ACC112 (cell line): ENCODE measurements around the gene COX5A.

Experiments used
- H2AFZ ChIP-seq: fragments of 200-600 bp; sonication (generic); one replicate; pipeline ENCODE4 v1.6.0; 2017; ENCODE audit warnings: antibody characterized with exemption, low read length; ENCODE audit not compliant: unreplicated experiment
- H3K27ac ChIP-seq: fragments of 200-600 bp; sonication (generic); 2 replicates; pipeline ENCODE4 v1.5.1; 2014; ENCODE audit warnings: low read depth, mild to moderate bottlenecking, antibody characterized with exemption, low read length, moderate library complexity
- H3K27me3 ChIP-seq: fragments of 200-600 bp; sonication (generic); 2 replicates; pipeline ENCODE4 v1.6.1; 2014; ENCODE audit warnings: mild to moderate bottlenecking, antibody characterized with exemption, low read length, moderate library complexity, mixed read lengths; ENCODE audit not compliant: insufficient read depth
- H3K36me3 ChIP-seq: fragments of 200-600 bp; sonication (generic); 2 replicates; pipeline ENCODE4 v1.6.1; 2016; ENCODE audit warnings: mild to moderate bottlenecking, antibody characterized with exemption, low read length, moderate library complexity, mixed read lengths; ENCODE audit not compliant: insufficient read depth
- H3K4me1 ChIP-seq: fragments of 200-600 bp; sonication (generic); one replicate; pipeline ENCODE4 v1.6.1; 2016; ENCODE audit warnings: low read length, mixed read lengths; ENCODE audit not compliant: insufficient read depth, unreplicated experiment, control insufficient read depth
- H3K4me3 ChIP-seq: fragments of 200-600 bp; sonication (generic); 2 replicates; pipeline ENCODE4 v1.5.1; 2014; ENCODE audit warnings: mild to moderate bottlenecking, low read depth, low read length
- H3K79me2 ChIP-seq: fragments of 200-600 bp; sonication (generic); one replicate; pipeline ENCODE4 v1.6.0; 2016; ENCODE audit warnings: low read length; ENCODE audit not compliant: control insufficient read depth, unreplicated experiment, insufficient read depth

The COX5A gene

GRCh38 chr15:74873036-74873755 lies 64.7 kb downstream of the COX5A start, which contains the start of gene SCAMP2:
TSS of gene SCAMP2 (minus strand) at chr15:74873365. CDS start at chr15:74873255, 110 bp downstream.
- Histone ChIP-seq H3K36me3 (peaks cover 2% of the 10 kb centered on the region; the same call in 1 of the 2 replicates), H3K4me3 (peak within 1 kb of the TSS; percentile 87), H3K79me2 (peaks cover 39% of the 10 kb centered on the region)

GRCh38 chr15:74872702-74873035 lies 65.2 kb downstream of the COX5A start:
- Histone ChIP-seq H3K36me3 (peaks cover 7% of the 10 kb centered on the region; the same call in 1 of the 2 replicates), H3K27ac (no peak overlapping the region), H3K27me3 (no peaks in the 10 kb centered on the region), H2AFZ (no peak overlapping the region), H3K79me2 (peaks cover 44% of the 10 kb centered on the region), H3K4me3 (peak overlapping the region; percentile 87), H3K4me1 (no peaks in the 10 kb centered on the region)

More at GRCh38 chr15:74873036-74873755, 64.7 kb downstream of the COX5A start, which contains the start of gene SCAMP2:
- Histone ChIP-seq H3K4me1 (no peaks in the 10 kb centered on the region), H3K27me3 (no peaks in the 10 kb centered on the region), H3K27ac (peak within 1 kb of the TSS; percentile 70), H2AFZ (peak within 1 kb of the TSS; percentile 95)

GRCh38 chr15:74870436-74871215 lies 67.2 kb downstream of the COX5A start:
- Histone ChIP-seq H3K4me1 (peaks cover 5% of the 10 kb centered on the region), H3K36me3 (peaks cover 9% of the 10 kb centered on the region; the same call in 1 of the 2 replicates), H3K79me2 (peaks cover 53% of the 10 kb centered on the region), H3K4me3 (no peak overlapping the region), H3K27me3 (no peaks in the 10 kb centered on the region), H3K27ac (no peak overlapping the region), H2AFZ (no peak overlapping the region)
